IgD-negative memory B cell (primary cell): ENCODE results near the gene TLE6. TPM values are rescaled to one million over a fixed set of nuclear protein-coding genes. Genes with fewer than 3 reads are reported as not detected.
"Not testable (repeated sequence)": the region's sequence is repeated elsewhere in the genome, so short reads cannot be mapped to it uniquely, and the experiment has no call there.

Experiments used
- H3K27ac Mint-ChIP-seq, 3 donors: one replicate each; pipeline ENCODE4 v1.8.0; 2020 to 2022; ENCODE audit warnings: mild to moderate bottlenecking in 3 of 3, mixed read lengths in 3 of 3, moderate library complexity in 1 of 3
- H3K27me3 Mint-ChIP-seq: one replicate; pipeline ENCODE4 v1.8.0; 2021; ENCODE audit warnings: mixed read lengths
- H3K36me3 Mint-ChIP-seq: one replicate; pipeline ENCODE4 v1.8.0; 2020; ENCODE audit warnings: mild to moderate bottlenecking, mixed read lengths
- H3K4me1 Mint-ChIP-seq, 3 donors: one replicate each; pipeline ENCODE4 v1.8.0; 2020 to 2022; ENCODE audit warnings: mixed read lengths in 3 of 3, mild to moderate bottlenecking in 1 of 3
- H3K4me3 Mint-ChIP-seq, 4 donors: one replicate each; pipeline ENCODE4 v1.8.0; 2020 to 2022; ENCODE audit warnings: mild to moderate bottlenecking in 4 of 4, mixed read lengths in 4 of 4, moderate library complexity in 3 of 4
- H3K9me3 Mint-ChIP-seq, 3 donors: one replicate each; pipeline ENCODE4 v1.8.0; 2020 to 2021; ENCODE audit warnings: mixed read lengths in 3 of 3, mild to moderate bottlenecking in 1 of 3
- polyA plus RNA-seq: library from polyadenylated mRNA; unstranded; fragments of 300-500 nt; fragmentation: Illumina TruSeq; gene quantifications from one replicate; pipeline ENCODE4 v1.2.3, GENCODE V29; 2021

Gene TLE6
- polyA plus RNA-seq, 1 donor from 2014 or later = 0.16 TPM

- Mint-ChIP-seq H3K27ac (no peak overlapping the region), H3K4me3 (no peak overlapping the region)
These were observed 28.0 kb downstream of the TLE6 start for GRCh38 chr19:3005345-3005744.

GRCh38 chr19:3006075-3006767 is 28.9 kb downstream of the TLE6 start:
- Mint-ChIP-seq H3K9me3 (no peaks in the 10 kb centered on the region), H3K27me3 (peaks cover 6% of the 10 kb centered on the region), H3K4me3 (no peak overlapping the region), H3K36me3 (peaks cover 2% of the 10 kb centered on the region), H3K4me1 (peaks cover 0 to 2% (median 0%) of the 10 kb centered on the region in 3 donors), H3K27ac (no peak overlapping the region)

More at GRCh38 chr19:3005345-3005744, 28.0 kb downstream of the TLE6 start:
- peaks cover 2% of the 10 kb centered on the region for H3K27me3 Mint-ChIP-seq
- H3K4me1 Mint-ChIP-seq = peaks cover 0 to 2% (median 0%) of the 10 kb centered on the region in 3 donors
- peaks cover 2% of the 10 kb centered on the region for H3K36me3 Mint-ChIP-seq
- no peaks in the 10 kb centered on the region for H3K9me3 Mint-ChIP-seq

GRCh38 chr19:3007975-3008374 is 30.6 kb downstream of the TLE6 start:
- H3K27ac Mint-ChIP-seq = no peak overlapping the region

GRCh38 chr19:3008994-3009393 is 31.6 kb downstream of the TLE6 start:
- Mint-ChIP-seq H3K27ac (no peak overlapping the region), H3K4me1 (peaks cover 0 to 2% (median 0%) of the 10 kb centered on the region in 3 donors), H3K9me3 (no peaks in the 10 kb centered on the region), H3K27me3 (peaks cover 8% of the 10 kb centered on the region), H3K4me3 (no peak overlapping the region), H3K36me3 (peaks cover under 1% of the 10 kb centered on the region)

More at GRCh38 chr19:3007975-3008374, 30.6 kb downstream of the TLE6 start:
- H3K4me1 Mint-ChIP-seq = peaks cover 0 to 2% (median 0%) of the 10 kb centered on the region in 3 donors
- no peaks in the 10 kb centered on the region for H3K9me3 Mint-ChIP-seq
- no peak overlapping the region for H3K4me3 Mint-ChIP-seq
- H3K27me3 Mint-ChIP-seq = peaks cover 8% of the 10 kb centered on the region
- peaks cover 2% of the 10 kb centered on the region for H3K36me3 Mint-ChIP-seq

GRCh38 chr19:3010871-3011270 is 33.5 kb downstream of the TLE6 start:
- H3K27ac Mint-ChIP-seq = no peak overlapping the region

GRCh38 chr19:3012059-3012458 is 34.7 kb downstream of the TLE6 start:
- not testable (repeated sequence) for H3K27ac Mint-ChIP-seq, H3K27me3 Mint-ChIP-seq, H3K4me3 Mint-ChIP-seq, H3K4me1 Mint-ChIP-seq, H3K36me3 Mint-ChIP-seq, H3K9me3 Mint-ChIP-seq

More at GRCh38 chr19:3010871-3011270, 33.5 kb downstream of the TLE6 start:
- Mint-ChIP-seq H3K9me3 (no peaks in the 10 kb centered on the region), H3K27me3 (peaks cover 8% of the 10 kb centered on the region), H3K4me1 (peaks cover 0 to 2% (median 0%) of the 10 kb centered on the region in 3 donors), H3K4me3 (no peak overlapping the region), H3K36me3 (no peaks in the 10 kb centered on the region)

- no peak overlapping the region for H3K4me3 Mint-ChIP-seq
- H3K36me3 Mint-ChIP-seq = no peaks in the 10 kb centered on the region
- peaks cover 8% of the 10 kb centered on the region for H3K27me3 Mint-ChIP-seq
- no peak overlapping the region for H3K27ac Mint-ChIP-seq
- H3K4me1 Mint-ChIP-seq = peaks cover 0 to 2% (median 0%) of the 10 kb centered on the region in 3 donors
- no peaks in the 10 kb centered on the region for H3K9me3 Mint-ChIP-seq
These were observed 35.4 kb downstream of the TLE6 start for GRCh38 chr19:3012621-3013262.

- peaks cover 8% of the 10 kb centered on the region for H3K27me3 Mint-ChIP-seq
- H3K9me3 Mint-ChIP-seq = no peaks in the 10 kb centered on the region
- H3K4me1 Mint-ChIP-seq = no peaks in the 10 kb centered on the region
- no peaks in the 10 kb centered on the region for H3K36me3 Mint-ChIP-seq
- no peak overlapping the region for H3K27ac Mint-ChIP-seq
- H3K4me3 Mint-ChIP-seq = no peak overlapping the region
These were observed 35.9 kb downstream of the TLE6 start for GRCh38 chr19:3013263-3013725.

GRCh38 chr19:3014135-3014534 is 36.8 kb downstream of the TLE6 start:
- H3K27ac Mint-ChIP-seq = no peak overlapping the region
- H3K9me3 Mint-ChIP-seq = no peaks in the 10 kb centered on the region
- H3K4me3 Mint-ChIP-seq = no peak overlapping the region
- H3K27me3 Mint-ChIP-seq = peaks cover 8% of the 10 kb centered on the region
- no peaks in the 10 kb centered on the region for H3K36me3 Mint-ChIP-seq
- H3K4me1 Mint-ChIP-seq = no peaks in the 10 kb centered on the region

GRCh38 chr19:3015126-3016057 is 38.0 kb downstream of the TLE6 start:
- peaks cover 0 to 2% (median 0%) of the 10 kb centered on the region in 3 donors for H3K9me3 Mint-ChIP-seq
- H3K4me1 Mint-ChIP-seq = peaks cover 0 to 3% (median 0%) of the 10 kb centered on the region in 3 donors
- no peak overlapping the region for H3K27ac Mint-ChIP-seq
- peak overlapping the region in 1 of 4 donors; percentile 9 for H3K4me3 Mint-ChIP-seq
- H3K36me3 Mint-ChIP-seq = peaks cover under 1% of the 10 kb centered on the region
- H3K27me3 Mint-ChIP-seq = peaks cover 9% of the 10 kb centered on the region

GRCh38 chr19:3017923-3018322 is 40.6 kb downstream of the TLE6 start:
- H3K9me3 Mint-ChIP-seq = peaks cover 0 to 2% (median 0%) of the 10 kb centered on the region in 3 donors
- H3K27me3 Mint-ChIP-seq = peaks cover 3% of the 10 kb centered on the region
- peak overlapping the region in 1 of 3 donors; percentile 16 for H3K27ac Mint-ChIP-seq
- no peak overlapping the region for H3K4me3 Mint-ChIP-seq
- H3K4me1 Mint-ChIP-seq = peaks cover 0 to 3% (median 0%) of the 10 kb centered on the region in 3 donors
- H3K36me3 Mint-ChIP-seq = peaks cover 2% of the 10 kb centered on the region

GRCh38 chr19:3019211-3019854 is 42.0 kb downstream of the TLE6 start:
- no peak overlapping the region for H3K27ac Mint-ChIP-seq
- peaks cover 0 to 7% (median 2%) of the 10 kb centered on the region in 3 donors for H3K4me1 Mint-ChIP-seq
- H3K27me3 Mint-ChIP-seq = peaks cover 14% of the 10 kb centered on the region
- no peak overlapping the region for H3K4me3 Mint-ChIP-seq
- peaks cover 0 to 2% (median 0%) of the 10 kb centered on the region in 3 donors for H3K9me3 Mint-ChIP-seq
- H3K36me3 Mint-ChIP-seq = peaks cover 2% of the 10 kb centered on the region

- Mint-ChIP-seq H3K4me3 (no peak overlapping the region), H3K27me3 (peaks cover 24% of the 10 kb centered on the region), H3K36me3 (peaks cover 2% of the 10 kb centered on the region), H3K4me1 (peaks cover 0 to 7% (median 4%) of the 10 kb centered on the region in 3 donors), H3K27ac (no peak overlapping the region), H3K9me3 (peaks cover 0 to 2% (median 0%) of the 10 kb centered on the region in 3 donors)
These were observed 43.1 kb downstream of the TLE6 start for GRCh38 chr19:3020321-3020960.

GRCh38 chr19:3024509-3024869 is 47.1 kb downstream of the TLE6 start:
- Mint-ChIP-seq H3K27me3 (peaks cover 42% of the 10 kb centered on the region), H3K9me3 (peaks cover 0 to 2% (median 0%) of the 10 kb centered on the region in 3 donors), H3K4me1 (peaks cover 0 to 7% (median 4%) of the 10 kb centered on the region in 3 donors), H3K4me3 (no peak overlapping the region), H3K36me3 (peaks cover 2% of the 10 kb centered on the region), H3K27ac (no peak overlapping the region)
